Measurements from ENCODE around the gene GPR34.
"Not testable (repeated sequence)": the region's sequence is repeated elsewhere in the genome, so short reads cannot be mapped to it uniquely, and the experiment has no call there.

Gene GPR34

DNA sequence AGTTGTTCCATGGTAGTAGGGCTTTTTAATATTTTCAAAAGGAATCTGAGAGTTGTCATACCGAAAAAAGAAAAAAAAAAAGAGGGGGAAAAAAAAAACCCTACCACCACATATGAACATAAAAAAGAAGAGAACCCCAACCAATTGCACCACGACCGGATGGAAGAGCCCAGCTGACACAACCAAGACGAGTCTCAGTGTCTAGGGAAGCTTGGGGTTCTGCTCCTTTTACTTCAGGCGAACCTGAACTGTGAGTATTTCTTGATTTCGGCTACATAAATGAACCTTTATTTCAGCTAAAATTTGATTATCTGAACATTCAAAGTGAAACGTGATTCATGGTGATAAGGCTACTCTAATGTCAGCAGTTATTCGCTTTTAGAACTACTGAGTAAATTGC lies at the start of gene GPR34:
TSS of gene GPR34 (plus strand) at position 139 of the 400 bp plus-strand sequence. CDS start 6,661 bp downstream, outside the sequence.
- no peak for DNase-seq

DNA sequence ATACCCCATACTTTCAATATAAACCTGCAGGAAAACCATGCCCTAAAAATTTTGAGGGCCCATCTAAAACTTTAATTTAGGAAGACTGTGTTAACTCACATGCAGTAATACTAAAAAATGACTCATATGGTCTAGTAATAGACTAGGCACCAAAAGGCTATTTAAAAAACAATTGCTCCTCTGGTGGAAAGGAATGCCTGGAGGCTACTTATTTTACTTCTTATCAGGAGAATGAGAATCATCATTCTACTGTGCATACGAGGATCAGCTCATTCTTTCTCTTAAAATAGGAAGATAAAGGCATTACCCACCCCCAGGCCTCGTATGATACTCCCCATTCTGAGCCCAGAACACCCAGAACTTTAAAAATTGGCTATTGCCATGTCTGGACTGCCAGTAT lies 42.6 kb upstream of the GPR34 start:
- DNase-seq, result not testable (repeated sequence)

DNA sequence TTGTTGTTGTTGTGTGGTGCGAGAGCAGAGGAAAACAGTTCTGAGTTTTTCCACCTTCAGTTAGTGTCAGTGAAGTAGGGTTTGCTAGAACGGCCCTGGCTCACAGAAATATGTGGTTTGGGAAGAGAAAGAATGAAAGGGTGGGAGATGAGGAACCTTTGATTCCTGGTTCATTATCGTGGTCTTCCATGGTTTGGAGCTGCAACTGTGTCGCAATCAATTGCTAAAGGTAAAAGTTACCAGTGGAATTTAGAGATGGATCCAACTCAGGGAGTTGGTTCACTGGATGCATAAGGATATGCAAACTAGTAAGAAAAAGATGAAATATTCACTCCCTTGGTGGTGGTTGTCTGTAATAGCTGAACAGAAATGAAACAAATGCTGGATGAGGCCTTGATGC lies 35.6 kb upstream of the GPR34 start:
- no peak for DNase-seq

DNA sequence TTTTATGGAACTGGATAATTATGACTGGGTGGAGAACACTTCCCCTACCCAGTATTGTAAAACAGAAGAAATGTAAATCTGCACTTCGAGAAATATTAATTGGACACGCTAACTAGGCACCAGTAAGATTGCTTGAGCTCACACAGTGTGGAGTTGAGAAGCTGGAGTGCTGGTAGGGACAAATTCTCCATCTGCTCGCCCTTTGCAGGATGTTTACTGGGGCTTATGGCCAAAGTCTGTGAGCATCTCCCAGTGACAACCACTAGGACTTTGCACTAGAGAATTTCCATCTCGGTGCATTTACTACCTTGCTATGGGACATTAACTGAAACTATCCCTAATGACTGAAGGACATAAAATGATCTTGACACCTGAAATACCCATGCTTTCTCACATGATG lies 33.7 kb upstream of the GPR34 start:
- DNase-seq, result no peak

DNA sequence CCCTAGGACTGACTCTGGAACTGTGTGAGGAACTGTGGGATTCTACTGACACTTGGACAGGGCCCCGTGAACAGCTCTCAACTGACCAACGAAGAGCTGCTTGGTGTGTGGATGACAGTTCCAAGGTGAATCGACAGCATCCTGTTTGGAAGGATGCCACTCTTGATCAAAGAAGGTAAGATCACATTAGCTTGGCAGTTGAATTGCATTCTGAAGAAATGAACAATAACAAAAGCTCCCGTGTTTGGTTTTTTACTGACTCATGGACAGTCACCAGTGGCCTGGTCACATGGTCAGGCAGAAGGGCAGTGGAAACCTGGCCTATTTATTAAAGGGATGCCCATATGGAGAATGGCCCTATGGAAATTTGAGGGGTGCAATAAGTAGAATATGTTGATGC lies 33.1 kb upstream of the GPR34 start:
- no peak for DNase-seq

DNA sequence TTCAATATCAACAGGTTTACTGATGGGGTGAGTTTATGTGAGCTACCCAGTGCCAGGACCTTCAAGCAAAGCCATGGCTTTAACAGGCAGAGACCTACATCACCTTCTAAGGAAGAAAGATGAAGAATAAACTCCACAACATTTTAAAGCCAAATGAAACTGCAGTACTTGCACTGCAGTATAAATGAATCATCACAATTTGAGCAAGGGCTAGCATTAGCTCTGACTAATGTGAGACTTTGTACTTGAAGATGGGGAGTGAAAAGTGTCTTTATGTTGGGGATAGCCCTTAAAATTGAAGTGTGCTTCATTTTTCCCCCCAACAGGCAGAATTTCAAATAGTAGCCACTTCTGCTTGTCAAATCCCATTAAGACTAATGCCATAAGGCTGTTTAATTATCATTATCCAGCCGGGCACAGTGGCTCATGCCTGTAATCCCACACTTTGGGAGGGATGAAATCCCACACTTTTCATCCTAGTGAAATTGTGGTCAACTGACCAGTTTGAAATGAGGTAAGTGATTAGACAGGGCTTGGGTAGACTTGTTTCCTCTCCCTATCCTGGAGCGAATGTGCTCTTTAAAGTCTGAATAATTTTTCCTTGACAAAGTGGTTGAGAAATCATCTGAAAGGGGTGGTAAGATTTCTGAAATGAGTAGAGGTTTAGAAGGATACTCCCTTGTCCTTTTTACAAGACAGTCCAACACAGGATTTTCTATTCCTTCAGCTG lies 27.2 kb upstream of the GPR34 start:
- no peak for DNase-seq

- DNase-seq, result no peak
Observed at GRCh38 chrX:41664375-41664901, 24.3 kb upstream of the GPR34 start.

GRCh38 chrX:41664908-41665307 lies 23.9 kb upstream of the GPR34 start:
- DNase-seq, result no peak

GRCh38 chrX:41665686-41666085 lies 23.1 kb upstream of the GPR34 start:
- no peak for DNase-seq

DNA sequence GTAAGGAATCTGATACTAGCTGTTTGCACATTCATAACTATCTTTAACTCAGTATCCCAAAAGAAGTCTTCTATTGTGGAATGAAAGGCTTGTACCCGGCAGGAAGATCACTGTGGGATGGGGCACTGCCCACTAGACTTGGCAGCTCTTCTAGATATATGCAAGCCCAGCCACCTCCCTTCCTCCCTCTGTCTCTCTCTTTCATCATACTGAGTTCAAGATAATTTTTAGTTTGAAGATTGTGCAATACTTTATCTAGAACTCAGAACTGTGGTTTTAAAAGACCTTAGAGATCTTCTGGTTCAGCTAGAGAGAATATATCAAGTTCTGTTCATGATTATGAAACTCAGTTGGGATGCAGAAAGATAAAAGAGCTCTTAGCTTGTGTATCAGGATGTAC lies 22.5 kb upstream of the GPR34 start:
- no peak for DNase-seq

DNA sequence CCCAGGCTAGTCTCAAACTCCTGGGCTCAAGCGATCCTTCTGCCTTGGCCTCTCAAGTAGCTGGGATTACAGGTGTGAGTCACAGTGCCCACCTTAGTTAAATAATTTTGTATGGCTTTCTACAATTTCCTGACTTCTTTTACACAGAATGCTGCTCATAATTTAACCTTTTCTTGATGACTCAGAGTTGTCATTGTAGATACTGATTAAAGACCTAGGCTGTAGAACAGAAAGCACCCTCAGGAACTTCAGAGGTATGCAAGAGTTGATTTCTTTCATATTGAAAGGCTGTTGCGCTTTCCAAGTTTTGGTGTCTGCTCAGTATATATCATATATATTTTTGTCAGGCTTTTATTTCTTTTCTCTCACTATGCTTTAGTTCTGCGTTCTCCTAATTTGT lies 21.1 kb upstream of the GPR34 start:
- DNase-seq, result no peak

- no peak for DNase-seq
Observed at GRCh38 chrX:41670112-41670511, 18.7 kb upstream of the GPR34 start.

GRCh38 chrX:41671082-41671481 lies 17.7 kb upstream of the GPR34 start:
- DNase-seq, result no peak

DNA sequence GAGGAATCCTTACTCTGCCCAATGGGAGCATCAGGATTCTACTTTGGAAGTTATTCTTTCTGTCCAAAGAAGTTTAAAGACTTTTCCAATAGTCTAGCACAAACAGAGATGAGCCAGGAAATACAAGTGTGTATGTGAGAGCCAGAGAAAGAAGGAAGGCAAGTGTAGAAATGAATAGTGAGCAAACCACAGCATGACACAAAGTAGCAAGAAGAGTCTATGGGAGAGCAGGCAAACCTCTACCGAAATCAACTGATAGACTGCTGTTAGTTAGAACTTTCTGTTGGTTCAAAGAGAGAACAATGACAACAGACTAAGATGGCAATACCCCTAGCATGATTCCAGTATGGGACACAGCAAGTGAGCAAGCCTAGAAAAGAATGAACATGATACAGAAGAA lies 16.1 kb upstream of the GPR34 start:
- no peak for DNase-seq

GRCh38 chrX:41676361-41676760 lies 12.4 kb upstream of the GPR34 start:
- DNase-seq, result not testable (repeated sequence)

GRCh38 chrX:41677183-41678060 lies 11.4 kb upstream of the GPR34 start:
- DNase-seq, result no peak

- no peak for DNase-seq
Observed at GRCh38 chrX:41684138-41684537, 4.6 kb upstream of the GPR34 start.

DNA sequence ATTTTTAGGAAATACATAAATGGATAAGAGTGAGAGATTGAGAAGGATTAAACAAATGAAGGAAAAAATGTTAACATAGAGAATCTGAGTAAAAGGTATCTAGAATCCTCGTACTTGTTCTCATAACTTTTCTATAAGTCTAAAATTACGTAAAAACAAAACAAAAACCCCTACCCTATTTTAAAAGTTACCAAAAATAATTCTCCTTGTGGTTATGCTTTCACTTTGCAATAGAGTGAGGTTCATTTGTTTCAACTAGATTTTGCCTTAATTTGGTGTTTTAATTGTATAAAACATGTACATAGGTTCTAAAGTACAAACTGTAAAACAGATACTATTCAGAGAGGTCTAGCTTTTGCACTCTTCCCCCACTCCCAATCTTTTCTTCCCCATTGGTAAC lies 3.8 kb upstream of the GPR34 start:
- no peak for DNase-seq

GRCh38 chrX:41686788-41687187 lies 2.0 kb upstream of the GPR34 start:
- DNase-seq, result no peak

- DNase-seq, result no peak
Observed at GRCh38 chrX:41688156-41688555, 617 bp upstream of the GPR34 start.

- DNase-seq, result no peak
Observed at GRCh38 chrX:41689711-41690110, 938 bp downstream of the GPR34 start.

DNA sequence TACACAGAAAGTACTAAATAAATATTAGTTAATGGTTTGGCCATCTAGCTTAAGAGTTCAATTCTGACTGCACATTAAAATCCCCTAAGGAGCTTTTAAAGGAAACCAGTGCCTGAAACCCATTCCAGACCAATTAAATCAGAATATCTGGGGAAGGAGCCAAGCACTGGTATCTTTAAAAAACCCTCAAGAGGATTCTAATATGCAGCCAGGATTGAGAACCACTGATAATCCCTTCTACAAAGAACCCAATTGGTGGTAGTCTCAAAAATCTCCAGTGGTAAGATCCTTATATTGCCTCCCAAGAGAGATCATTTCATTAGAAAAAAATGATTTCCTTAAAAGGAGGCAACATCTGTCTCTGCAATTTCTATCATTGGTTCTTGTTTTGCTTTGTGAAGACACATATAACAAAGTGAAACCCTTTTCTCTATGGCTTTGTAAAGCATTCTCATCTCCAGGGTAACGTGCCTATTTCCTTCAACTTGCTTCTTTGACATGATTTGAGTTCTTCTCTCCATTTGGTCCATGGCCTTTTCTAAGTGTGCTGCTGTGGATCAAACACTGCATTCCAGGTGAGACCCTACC lies 3.5 kb downstream of the GPR34 start:
- no peak for DNase-seq

- DNase-seq, result no peak
Observed at GRCh38 chrX:41693024-41693423, 4.3 kb downstream of the GPR34 start.

DNA sequence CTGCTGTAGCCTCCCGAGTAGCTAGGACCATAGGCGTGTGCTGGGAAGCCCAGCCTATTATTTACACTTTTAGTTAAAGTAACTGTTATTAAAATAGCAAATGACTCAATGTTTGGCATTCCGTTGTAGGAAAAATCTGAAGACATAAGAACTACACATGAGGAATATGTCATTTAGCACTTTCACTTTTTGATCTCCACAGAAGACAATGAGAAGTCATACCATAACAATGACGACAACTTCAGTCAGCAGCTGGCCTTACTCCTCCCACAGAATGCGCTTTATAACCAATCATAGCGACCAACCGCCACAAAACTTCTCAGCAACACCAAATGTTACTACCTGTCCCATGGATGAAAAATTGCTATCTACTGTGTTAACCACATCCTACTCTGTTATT lies 6.7 kb downstream of the GPR34 start:
- DNase-seq, result no peak
